Measurements from ENCODE around the gene ASIC2.
"Not testable (repeated sequence)": the region's sequence is repeated elsewhere in the genome, so short reads cannot be mapped to it uniquely, and the experiment has no call there.

Gene ASIC2

GRCh38 chr17:33015716-33016346, 277.3 kb downstream of the ASIC2 start:
- no peak for DNase-seq

DNA sequence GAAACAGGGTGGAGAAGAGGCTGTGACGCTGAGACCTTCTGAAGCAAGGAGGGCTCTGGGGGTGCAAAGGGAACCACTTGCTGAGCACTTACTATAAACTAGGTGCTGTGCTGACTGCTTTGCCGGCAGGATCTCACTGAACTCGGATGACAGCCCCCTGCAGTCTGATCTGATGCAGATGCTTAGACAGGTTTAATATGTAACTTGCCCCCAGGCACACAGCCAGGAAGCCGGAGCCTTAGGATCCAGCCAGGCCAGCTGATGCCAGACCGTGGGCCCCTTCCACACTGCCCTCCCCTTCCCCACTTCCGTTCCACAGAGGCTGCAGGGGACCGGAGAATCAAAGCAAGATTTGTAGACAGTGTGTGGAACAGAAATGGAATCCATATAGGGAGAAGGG, 278.3 kb downstream of the ASIC2 start:
- no peak for DNase-seq

DNA sequence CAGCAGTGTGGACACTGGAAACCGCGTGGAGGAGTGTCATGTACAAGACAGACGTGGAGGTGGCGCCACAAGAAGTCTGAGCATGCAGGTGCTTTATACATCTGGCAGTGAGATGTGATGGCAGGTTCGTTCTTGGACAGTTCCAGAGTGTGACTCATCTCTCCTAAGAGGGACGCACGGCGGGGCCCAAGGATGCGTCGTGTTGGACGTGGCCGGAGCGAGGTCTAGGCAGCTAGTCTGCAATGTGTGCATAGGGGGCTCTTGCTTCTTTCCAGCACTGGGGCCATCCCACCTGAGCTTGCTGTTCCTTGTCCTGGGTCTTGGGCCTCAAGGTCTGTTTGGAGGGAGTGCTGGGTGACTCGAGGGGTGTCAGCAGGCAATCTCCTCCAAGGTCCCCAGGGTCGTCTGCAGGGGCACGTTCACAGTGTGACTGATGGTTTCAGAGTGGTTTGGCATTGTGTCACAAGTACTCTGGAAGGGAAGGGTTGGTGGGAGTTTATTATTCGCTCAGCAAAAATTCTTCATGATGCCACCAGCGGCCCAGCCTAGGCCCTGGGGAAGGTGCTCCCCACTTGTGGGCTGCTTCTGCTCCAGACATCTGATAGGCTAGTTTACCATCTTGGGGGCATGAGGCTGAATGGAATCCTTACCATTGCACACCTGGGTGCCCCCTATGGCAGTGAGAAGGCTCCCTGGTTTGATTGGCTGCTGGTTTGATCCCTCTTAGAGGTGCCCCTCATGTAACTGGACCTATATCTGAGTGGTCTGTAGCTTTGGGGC, 279.3 kb downstream of the ASIC2 start:
- DNase-seq: no peak

GRCh38 chr17:33012522-33013033, 280.5 kb downstream of the ASIC2 start:
- DNase-seq: no peak

GRCh38 chr17:33009636-33010035, 283.5 kb downstream of the ASIC2 start:
- no peak for DNase-seq

- no peak for DNase-seq
Observed at GRCh38 chr17:33007186-33007585, 285.9 kb downstream of the ASIC2 start.

DNA sequence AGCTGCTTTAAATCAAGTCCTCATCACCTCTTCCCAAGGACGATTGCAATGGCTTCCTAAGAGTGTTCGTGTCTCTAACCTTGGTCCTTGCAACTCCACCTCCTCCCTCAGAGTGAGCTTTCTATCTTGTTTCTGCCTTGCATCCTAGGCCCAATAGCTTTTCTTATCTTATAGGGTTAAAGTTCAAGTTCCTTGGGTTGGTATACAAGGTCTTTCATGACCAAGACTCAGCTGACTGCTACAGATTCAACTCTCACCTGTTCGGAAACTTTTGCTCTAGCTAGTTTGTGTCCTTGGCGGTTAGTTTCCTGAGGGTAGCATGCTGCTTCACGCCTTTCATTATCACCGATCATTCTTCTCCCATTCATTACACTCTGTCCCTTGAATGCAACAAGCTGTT, 290.8 kb downstream of the ASIC2 start:
- no peak for DNase-seq

DNA sequence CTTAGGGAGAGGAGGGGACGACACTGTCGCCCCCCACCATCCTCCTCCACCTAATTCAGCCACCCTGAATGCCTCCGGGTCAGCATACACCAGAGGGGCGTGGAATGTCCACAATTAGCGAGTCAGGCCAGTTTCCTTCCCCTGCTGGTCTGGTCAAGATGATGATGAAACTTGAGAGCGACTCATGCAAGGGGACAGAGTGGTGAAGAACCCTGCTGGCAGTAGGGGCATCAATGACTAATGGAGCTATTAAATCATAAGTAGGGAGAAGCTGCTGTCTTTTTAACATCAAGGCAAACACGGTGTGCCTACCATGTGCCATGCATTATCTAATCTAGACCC, 294.2 kb downstream of the ASIC2 start:
- no peak for DNase-seq

DNA sequence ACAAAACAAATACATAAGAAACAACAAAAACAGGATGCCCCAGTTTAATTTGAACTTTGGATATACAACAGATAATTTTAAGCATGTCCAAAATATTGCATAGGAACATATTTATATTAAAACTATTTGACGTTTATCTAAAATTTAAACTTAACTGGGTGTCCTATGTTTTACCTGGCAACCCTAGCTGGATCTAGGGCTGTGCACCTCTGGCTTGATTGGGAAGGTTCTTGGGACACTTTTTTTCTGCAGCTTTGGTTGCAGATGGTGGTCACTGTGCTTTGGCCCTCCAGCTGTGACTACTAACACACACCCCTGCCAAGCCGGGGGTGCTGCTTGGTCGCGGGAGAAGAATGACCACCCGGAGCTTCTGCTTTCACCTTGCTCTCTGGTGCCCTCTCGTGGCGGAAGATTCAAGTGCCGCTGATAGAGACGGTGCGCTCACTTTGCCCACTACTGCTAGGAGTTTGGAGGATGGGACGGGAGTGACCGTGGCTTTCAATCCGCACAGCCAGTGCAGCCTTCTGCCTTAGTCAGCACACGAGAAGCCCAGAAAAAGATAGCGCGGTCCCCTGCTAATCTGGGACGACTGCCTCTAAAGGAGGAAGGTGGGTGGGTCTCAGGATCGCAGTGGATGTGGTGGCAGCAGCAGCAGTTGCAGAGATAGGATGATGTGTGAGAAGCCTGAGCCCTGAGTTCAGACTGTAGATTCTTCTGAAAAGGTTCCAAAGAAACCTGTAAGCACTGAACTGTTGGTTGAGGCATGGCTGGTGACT, 294.8 kb downstream of the ASIC2 start:
- peak; percentile 55 to 58 for DNase-seq

GRCh38 chr17:32995416-32996045, 297.6 kb downstream of the ASIC2 start:
- DNase-seq: no peak

GRCh38 chr17:32993977-32994376, 299.1 kb downstream of the ASIC2 start:
- DNase-seq: no peak

- DNase-seq: no peak
Observed at GRCh38 chr17:32992321-32993033, 300.6 kb downstream of the ASIC2 start.

GRCh38 chr17:32988481-32989101, 304.5 kb downstream of the ASIC2 start:
- no peak for DNase-seq

- not testable (repeated sequence) for DNase-seq
Observed at GRCh38 chr17:32987868-32988267, 305.2 kb downstream of the ASIC2 start.

DNA sequence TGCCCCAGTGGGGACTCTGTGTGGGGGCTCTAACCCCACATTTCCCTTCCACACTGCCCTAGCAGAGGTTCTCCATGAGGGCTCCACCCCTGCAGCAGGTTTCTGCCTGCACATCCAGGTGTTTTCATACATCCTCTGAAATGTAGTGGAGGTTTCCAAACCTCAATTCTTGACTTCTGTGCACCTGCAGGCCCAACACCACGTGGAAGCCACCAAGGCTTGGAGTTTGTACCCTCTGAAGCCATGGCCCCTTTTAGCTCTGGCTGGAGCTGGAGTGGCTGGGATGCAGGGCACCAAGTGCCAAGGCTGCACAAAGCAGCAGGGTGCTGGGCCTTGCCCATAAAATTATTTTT, 305.7 kb downstream of the ASIC2 start:
- not testable (repeated sequence) for DNase-seq

DNA sequence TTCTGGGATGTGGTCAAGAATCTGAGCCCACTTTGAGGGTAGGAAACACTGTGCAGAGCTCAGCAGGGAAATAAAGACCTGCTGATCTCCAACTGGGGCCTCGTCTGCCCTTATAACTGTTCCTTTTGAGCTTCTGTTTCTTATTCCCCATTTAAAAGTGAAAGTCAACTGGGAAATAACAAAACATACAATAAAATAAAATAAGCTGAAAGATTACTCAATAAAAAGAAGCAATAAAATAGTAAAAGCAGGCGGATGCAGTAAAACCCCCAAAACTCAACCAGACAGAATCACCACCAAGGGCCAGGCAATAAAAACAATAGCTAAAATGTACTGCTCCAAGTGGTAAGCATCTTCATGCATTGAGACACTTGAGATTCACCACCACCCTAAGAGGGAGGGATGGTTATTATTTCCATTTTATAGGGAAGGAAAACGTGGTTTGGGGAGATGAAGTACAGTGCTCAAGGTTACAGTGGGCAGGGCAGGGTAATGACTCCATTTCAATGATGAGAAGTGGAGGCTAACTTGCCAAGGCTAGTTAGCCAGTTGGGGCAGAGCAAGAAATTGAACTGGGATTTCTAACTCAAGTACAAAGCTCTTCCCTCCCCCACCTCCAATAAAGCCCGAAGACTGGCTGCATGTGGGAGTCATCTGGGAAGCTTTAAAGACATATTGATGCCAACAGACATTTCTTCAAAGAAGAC, 307.9 kb downstream of the ASIC2 start:
- DNase-seq: no peak

DNA sequence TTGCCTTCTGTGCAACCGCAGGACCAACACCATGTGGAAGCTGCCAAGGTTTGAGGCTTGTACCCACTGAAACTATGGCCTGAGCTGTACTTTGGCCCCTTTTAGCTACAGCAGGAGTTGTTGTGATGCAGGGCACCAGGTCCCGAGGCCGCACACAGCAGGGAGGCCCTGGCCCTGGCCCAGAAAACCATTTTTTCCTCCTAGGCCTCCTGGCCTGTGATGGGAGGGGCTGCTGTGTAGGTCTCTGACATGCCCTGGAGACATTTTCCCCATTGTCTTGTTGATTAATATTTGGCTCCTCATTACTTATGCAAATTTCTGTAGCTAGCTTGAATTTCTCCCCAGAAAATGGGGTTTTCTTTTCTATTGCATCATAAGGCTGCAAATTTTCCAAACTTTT, 311.5 kb downstream of the ASIC2 start:
- not testable (repeated sequence) for DNase-seq

DNA sequence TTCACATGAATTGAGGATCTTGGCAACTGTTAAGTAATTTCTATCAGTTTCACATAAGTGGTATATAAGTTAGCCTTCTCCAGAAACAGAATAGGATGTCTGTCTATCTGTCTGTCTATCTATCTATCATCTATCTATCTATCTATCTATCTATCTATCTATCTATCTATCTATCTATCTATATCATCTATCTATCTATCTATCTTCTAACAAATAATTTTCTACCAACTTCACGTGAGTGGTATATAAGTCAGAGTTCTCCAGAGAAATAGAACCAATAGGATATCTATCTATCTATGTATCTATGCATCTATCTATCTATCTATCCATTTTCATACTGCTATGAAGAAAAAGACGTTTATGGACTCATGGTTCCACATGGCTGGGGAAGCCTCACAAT, 312.9 kb downstream of the ASIC2 start:
- DNase-seq: no peak

GRCh38 chr17:32976605-32977004, 316.5 kb downstream of the ASIC2 start:
- DNase-seq: no peak

- DNase-seq: no peak
Observed at GRCh38 chr17:32976131-32976530, 317.0 kb downstream of the ASIC2 start.

GRCh38 chr17:32971171-32971570, 321.9 kb downstream of the ASIC2 start:
- no peak for DNase-seq

DNA sequence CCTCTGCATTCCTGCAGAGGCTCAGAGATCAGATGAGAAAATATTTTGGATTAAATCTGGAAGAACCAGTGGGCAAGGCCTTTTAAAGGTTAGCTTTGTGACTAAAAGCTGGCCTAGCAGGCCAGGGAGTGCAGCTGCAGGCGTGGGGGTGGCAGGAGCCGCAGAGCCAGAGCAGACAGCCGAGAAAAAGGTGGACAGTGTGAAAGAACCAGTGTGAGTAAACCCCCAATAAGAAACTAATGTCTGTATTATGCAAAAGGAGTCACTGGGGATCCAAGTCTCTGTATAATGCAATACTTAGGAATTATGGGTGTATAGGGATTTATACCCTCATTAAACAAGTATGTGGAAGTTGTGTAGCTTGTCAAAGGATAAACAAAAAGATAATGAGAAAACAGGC, 322.8 kb downstream of the ASIC2 start:
- DNase-seq: no peak

All from NCI-H446 (cell line).